ENCODE measurements around the gene FGF16. TPM values are rescaled to one million over a fixed set of nuclear protein-coding genes. Genes with fewer than 3 reads are reported as not detected.

FGF16 gene
- total and polyA plus RNA-seq, 7 donors, result 0.03 to 0.71 TPM; not detected in 5

- intact Hi-C loops (cut with DNase I), result no loop called here
- Histone ChIP-seq H3K36me3 (no peaks in the 10 kb centered on the region), H3K9me3 (no peaks in the 10 kb centered on the region), H3K27me3 (no peaks in the 10 kb centered on the region), H3K4me3 (no peak overlapping the region), H3K27ac (no peak overlapping the region), H3K4me1 (no peaks in the 10 kb centered on the region)
- WGBS, 2 donors, result 0 to 44% methylated on average over 1 of the region's 1 CpG
- TF ChIP-seq, protein P1, sequence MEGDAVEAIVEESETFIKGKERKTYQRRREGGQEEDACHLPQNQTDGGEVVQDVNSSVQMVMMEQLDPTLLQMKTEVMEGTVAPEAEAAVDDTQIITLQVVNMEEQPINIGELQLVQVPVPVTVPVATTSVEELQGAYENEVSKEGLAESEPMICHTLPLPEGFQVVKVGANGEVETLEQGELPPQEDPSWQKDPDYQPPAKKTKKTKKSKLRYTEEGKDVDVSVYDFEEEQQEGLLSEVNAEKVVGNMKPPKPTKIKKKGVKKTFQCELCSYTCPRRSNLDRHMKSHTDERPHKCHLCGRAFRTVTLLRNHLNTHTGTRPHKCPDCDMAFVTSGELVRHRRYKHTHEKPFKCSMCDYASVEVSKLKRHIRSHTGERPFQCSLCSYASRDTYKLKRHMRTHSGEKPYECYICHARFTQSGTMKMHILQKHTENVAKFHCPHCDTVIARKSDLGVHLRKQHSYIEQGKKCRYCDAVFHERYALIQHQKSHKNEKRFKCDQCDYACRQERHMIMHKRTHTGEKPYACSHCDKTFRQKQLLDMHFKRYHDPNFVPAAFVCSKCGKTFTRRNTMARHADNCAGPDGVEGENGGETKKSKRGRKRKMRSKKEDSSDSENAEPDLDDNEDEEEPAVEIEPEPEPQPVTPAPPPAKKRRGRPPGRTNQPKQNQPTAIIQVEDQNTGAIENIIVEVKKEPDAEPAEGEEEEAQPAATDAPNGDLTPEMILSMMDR (IDR thresholded peaks at IDR 0.05), result no peak
- no peak for TF ChIP-seq EP300 (IDR thresholded peaks at IDR 0.05)
- TF ChIP-seq POLR2A (IDR thresholded peaks at IDR 0.05), result no peak
- no peak for TF ChIP-seq POLR2AphosphoS5 (IDR thresholded peaks at IDR 0.05)
- DNase-seq, result no peak
Measured at GRCh38 chrX:77415161-77415560, 32.0 kb upstream of the FGF16 start.

DNA sequence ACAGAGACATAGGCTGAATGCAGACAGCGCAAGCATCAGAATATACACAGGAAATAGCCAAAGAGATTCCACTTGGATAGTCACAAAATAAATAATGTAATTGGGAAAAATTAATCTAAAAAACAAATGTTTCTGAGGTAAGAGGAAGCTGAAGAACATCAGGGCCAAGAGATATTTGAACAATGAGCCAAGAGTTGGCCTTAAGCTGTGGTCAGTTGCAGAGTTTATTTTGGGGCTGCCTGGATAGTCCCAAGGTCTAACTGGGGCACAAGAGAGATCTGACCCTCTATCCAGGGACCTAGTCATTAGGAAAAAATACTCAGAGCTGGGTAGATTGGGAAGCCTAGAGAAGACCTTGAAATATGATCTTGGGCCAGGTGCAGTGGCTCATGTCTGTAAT, 31.3 kb upstream of the FGF16 start:
- H3K4me3 ChIP-seq, result no peak overlapping the region
- intact Hi-C loops (cut with DNase I), result no loop called here
- no peak for TF ChIP-seq POLR2A (IDR thresholded peaks at IDR 0.05)
- no peak for TF ChIP-seq POLR2AphosphoS5 (IDR thresholded peaks at IDR 0.05)
- TF ChIP-seq, protein P1 (IDR thresholded peaks at IDR 0.05), result no peak
- TF ChIP-seq EP300 (IDR thresholded peaks at IDR 0.05), result no peak
- DNase-seq, result no peak
- no peaks in the 10 kb centered on the region for H3K36me3 ChIP-seq
- 92 to 95% methylated on average over 1 of the region's 1 CpG for WGBS, 2 donors
- H3K27ac ChIP-seq, result no peak overlapping the region
- H3K27me3 ChIP-seq, result no peaks in the 10 kb centered on the region
- H3K4me1 ChIP-seq, result no peaks in the 10 kb centered on the region
- no peaks in the 10 kb centered on the region for H3K9me3 ChIP-seq

DNA sequence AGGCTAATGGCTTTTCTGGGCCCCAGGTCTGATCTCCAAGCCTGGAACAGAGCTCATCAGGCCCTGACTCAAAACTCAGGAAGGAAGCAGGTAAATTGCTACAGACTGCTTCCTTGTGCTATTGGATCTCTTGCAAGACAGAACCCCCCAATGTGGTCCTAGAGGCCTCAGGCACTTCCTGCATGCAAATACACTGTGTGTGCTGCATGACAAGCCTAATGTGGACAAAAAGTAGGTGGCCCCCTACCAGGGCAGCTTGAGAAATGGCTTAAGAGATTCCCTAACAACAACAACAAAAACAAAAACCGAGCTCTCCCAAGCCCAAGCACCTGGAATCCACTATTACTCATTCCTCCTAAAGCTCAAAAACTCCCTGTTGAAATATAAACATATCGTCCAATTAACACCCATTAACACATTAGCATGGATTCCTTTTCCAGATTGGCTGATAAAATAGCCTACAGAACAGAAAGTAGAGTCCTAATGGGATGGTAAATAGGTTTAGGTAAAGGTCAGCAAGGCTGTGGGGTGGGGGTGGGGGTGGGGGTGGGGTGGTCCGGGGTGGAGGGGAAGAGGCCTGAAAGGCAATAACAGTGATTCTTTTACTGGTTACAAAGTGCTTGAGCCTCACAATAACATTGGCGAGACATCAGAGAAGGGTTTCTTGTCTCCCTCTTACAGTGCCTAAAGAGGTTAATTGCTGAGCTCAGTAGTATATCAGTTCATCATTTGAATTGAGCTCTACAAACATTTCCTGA, 24.1 kb upstream of the FGF16 start:
- no peaks in the 10 kb centered on the region for H3K36me3 ChIP-seq
- no peak for DNase-seq
- H3K4me3 ChIP-seq, result no peak overlapping the region
- H3K4me1 ChIP-seq, result no peaks in the 10 kb centered on the region
- no peaks in the 10 kb centered on the region for H3K27me3 ChIP-seq
- intact Hi-C loops (cut with DNase I), result no loop called here
- no peaks in the 10 kb centered on the region for H3K9me3 ChIP-seq
- 54 to 64% methylated on average over 4 of the region's 4 CpGs for WGBS, 2 donors
- no peak overlapping the region for H3K27ac ChIP-seq
- no peak for TF ChIP-seq EP300 (IDR thresholded peaks at IDR 0.05)
- TF ChIP-seq POLR2AphosphoS5 (IDR thresholded peaks at IDR 0.05), result no peak
- no peak for TF ChIP-seq POLR2A (IDR thresholded peaks at IDR 0.05)
- TF ChIP-seq, protein P1 (IDR thresholded peaks at IDR 0.05), result no peak

GRCh38 chrX:77426811-77427210, 20.4 kb upstream of the FGF16 start:
- DNase-seq, result no peak
- H3K27me3 ChIP-seq, result no peaks in the 10 kb centered on the region
- H3K9me3 ChIP-seq, result no peaks in the 10 kb centered on the region
- no peak overlapping the region for H3K4me3 ChIP-seq
- no peak for TF ChIP-seq POLR2A (IDR thresholded peaks at IDR 0.05)
- no peak for TF ChIP-seq POLR2AphosphoS5 (IDR thresholded peaks at IDR 0.05)
- TF ChIP-seq, protein P1 (IDR thresholded peaks at IDR 0.05), result no peak
- no peak for TF ChIP-seq EP300 (IDR thresholded peaks at IDR 0.05)
- H3K4me1 ChIP-seq, result no peaks in the 10 kb centered on the region
- H3K36me3 ChIP-seq, result no peaks in the 10 kb centered on the region
- intact Hi-C loops (cut with DNase I), result no loop called here
- 84 to 88% methylated on average over 2 of the region's 2 CpGs for WGBS, 2 donors
- no peak overlapping the region for H3K27ac ChIP-seq

- Histone ChIP-seq H3K4me1 (no peaks in the 10 kb centered on the region), H3K27me3 (no peaks in the 10 kb centered on the region), H3K36me3 (no peaks in the 10 kb centered on the region), H3K4me3 (no peak overlapping the region), H3K9me3 (no peaks in the 10 kb centered on the region), H3K27ac (no peak overlapping the region)
- no peak for TF ChIP-seq EP300 (IDR thresholded peaks at IDR 0.05)
- TF ChIP-seq, protein P1 (IDR thresholded peaks at IDR 0.05), result no peak
- no peak for TF ChIP-seq POLR2A (IDR thresholded peaks at IDR 0.05)
- TF ChIP-seq POLR2AphosphoS5 (IDR thresholded peaks at IDR 0.05), result no peak
- intact Hi-C loops (cut with DNase I), result no loop called here
- no peak for DNase-seq
- WGBS, 2 donors, result 97 to 98% methylated on average over 1 of the region's 1 CpG
Measured at GRCh38 chrX:77427611-77428010, 19.6 kb upstream of the FGF16 start.

All from sigmoid colon (tissue), 7 donors.